Cardiac septum (tissue), 1 donor: Measurements from ENCODE around the gene ANXA11. TPM values are rescaled to one million over a fixed set of nuclear protein-coding genes. Genes with fewer than 3 reads are reported as not detected.

Experiments
- DNase-seq: peaks from one replicate; pipeline ENCODE4 v3.0.0-alpha.2; 2020; ENCODE audit warnings: low spot score
- intact Hi-C: fragments of 100-400 bp; cut with DNase I; formaldehyde crosslinking; loops from one replicate; pipeline ENCODE4 v1.14.0; 2022
- total RNA-seq: library from RNA; stranded (reverse); fragmentation: NEBNext Ultra II Directional; extraction: Animal tissue kit (Norgen Biotek cat#: 25700); gene quantifications from one replicate; pipeline ENCODE4 v1.2.1, GENCODE V29; 2021
- donor health status: DM: no; HTN: no; CAD: no.

Gene ANXA11
- total RNA-seq, 1 donor from 2014 or later = 406 TPM

DNA sequence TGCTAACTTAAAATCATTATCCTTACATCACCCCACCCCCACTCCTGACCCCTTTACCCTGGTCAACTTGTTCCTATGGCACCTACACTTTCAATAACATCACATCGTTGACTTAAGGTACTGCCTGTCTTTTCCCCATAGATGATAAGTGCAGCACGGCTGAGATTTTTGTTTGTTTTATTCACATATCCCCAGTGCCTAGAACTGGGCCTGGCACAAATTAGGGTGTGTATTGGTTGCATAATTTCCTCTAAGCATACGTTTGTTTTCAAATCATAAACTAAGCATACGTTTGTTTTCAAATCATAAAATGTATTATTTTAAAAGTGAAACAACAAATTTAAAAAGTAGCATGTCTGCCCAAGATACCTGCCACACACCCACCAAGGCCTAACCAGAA, 35.3 kb downstream of the ANXA11 start:
- DNase-seq = no peak
- intact Hi-C loops = no loop called here

DNA sequence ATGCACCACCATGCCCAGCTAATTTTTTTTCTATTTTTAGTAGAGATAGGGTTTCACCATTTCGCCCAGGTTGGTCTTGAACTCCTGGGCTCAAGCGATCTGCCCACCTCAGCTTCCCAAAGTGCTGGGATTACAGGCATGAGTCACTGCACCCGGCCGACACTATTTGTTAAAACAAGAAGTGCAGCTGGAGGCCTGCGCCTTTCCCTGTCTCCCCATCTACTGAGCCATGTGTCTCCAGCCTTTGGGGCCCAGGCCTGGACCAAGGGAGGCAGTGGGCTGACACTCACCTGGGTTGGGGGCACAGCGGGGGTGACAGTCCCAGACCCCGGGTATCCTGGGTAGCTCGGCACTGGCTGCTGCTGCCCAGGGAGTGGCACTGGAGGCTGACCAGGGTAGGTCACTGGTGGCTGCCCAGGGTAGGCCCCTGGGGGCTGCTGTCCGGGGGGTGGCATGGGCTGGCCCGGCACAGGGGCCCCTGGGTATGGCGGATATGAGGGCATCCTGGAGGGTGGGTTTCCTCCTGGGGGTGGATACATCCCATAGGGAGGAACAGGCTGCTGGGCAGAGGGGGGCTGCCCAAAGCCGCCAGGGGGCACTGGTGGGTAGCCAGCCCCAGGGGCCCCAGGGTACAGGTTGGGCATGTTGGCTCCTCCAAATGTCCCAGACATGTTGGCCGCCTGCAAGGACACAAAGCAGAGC, 36.5 kb downstream of the ANXA11 start:
- intact Hi-C loops = no loop called here
- no peak for DNase-seq

DNA sequence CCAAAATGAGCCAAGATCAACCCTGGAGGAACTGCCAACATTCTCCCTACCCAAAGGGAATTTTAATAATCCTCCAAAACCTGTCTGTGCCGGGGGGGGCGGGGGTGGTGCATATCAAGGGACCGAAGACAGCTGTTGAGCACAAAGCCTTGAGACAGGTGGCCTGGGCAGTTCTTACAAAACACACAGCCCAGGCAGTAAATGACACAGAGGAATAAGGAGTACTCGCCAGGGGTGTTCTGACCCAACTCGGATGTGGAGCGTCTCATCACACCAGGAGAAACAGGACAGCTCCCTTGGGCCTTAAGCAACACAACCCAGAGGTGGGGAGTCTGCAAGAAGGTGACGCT, 37.2 kb downstream of the ANXA11 start:
- intact Hi-C loops = no loop called here
- no peak for DNase-seq

DNA sequence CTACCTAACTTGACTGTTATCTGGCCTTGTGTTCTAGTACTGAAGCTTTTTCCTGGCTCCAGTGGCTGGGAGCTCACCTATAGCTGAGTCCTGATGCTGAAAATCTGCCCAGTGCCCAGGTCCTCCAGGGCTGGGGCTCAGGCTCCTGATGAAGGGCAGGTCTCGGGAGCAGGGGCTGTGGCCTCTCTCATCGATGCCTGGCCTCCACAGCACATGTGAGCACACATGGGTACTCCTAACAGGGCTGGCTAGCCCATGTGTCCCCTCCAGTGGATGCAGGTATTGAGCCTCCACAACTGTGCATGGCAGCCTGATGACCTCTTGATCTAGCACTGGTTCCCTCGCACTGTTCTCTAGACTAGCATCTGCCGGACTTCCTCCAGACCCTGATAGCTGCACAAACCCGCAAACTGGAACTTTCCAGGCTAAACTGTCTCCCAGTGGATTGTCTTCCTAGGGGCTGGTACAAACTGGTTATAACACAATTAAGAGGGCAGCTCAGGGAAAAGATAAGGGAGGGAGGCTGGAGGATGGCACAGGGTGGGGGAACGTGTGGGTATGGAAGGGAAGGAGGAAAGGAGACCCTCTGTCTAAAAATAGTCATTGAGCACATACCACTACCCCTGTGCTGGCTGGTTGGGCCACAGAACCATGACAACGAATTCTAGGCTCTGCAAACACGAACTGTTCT, 37.7 kb downstream of the ANXA11 start:
- no peak for DNase-seq
- intact Hi-C loops = no loop called here

DNA sequence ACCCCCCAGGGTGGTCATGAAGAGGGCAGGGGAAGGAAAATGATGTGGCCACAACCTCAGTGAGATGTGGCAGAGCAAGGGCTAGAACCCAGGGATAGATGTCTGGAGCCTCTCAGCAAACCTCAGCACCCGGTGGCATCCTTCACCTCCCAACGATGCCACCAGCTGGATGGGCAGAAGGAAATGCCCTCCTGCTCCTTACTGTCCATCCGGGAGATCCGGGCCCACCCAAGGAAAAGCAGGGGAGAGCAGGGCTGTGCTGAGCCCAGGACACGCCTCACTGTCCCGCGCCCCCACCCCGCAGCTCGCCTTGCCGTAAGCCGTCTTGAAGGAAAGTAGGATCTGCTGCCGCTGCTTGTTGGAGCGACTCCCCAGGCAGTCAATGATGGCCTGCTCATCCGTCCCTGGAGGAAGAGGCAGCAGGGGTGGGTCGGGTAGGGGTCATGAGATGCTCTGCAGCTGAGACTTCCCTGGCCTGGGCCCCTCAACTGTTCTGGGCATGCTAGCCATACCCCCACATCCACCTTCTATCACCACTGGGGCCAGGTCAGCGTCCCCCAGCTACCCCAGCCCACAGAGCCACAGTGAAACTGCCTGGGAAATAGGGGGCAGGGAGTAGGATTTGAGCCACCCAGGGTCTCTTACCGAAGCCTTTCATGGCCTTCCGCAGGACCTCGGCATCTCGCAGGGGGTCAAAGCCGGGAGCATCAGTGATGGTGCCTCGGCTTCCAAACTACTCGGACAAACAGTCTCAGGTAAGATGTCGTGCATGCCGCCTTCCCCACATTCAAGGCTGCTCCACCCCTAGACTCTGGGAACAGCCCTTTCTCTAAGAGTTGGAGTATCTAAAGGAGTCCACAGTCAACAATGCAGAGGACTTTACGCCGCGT, 38.5 kb downstream of the ANXA11 start:
- no peak for DNase-seq
- intact Hi-C loops = no loop called here

DNA sequence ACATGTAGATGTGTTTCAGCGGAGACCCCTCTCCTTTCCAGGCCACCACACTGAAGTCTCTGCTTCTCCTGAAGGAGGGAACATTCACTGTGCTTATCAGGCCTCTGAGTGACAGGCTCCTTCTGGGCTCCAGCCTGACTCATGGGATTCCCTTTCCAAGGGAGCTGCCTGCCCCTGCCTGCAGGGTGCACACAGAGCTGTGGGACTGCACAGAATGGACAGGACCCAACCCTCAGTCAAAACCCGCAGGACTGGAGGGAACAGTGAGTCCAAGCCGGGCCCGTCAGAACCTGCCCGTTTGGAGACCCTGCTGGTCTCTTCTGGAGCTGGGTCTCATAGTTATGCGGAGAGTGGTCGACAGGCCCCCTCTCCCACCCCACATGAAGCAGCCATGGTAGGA, 40.2 kb downstream of the ANXA11 start:
- intact Hi-C loops = no loop called here
- no peak for DNase-seq

DNA sequence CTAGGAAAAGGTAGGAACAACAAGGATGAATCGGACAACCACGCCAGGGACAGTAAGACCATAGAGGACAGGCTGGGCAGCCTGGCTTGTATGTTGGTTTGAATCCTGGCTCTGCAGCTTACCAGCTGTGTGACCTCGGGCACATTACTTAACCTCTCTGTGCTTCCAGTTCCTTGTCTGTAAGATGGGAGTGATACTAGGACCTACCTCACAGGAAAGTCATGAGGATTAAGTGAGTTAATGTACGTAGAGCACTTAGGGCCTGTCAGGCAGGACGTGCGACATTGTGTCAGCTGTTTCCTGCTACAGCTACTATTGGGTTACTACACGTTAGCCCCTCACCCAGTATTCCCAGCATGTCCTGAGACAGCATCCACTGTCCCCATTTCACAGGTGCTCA, 40.7 kb downstream of the ANXA11 start:
- DNase-seq = no peak
- intact Hi-C loops = no loop called here

DNA sequence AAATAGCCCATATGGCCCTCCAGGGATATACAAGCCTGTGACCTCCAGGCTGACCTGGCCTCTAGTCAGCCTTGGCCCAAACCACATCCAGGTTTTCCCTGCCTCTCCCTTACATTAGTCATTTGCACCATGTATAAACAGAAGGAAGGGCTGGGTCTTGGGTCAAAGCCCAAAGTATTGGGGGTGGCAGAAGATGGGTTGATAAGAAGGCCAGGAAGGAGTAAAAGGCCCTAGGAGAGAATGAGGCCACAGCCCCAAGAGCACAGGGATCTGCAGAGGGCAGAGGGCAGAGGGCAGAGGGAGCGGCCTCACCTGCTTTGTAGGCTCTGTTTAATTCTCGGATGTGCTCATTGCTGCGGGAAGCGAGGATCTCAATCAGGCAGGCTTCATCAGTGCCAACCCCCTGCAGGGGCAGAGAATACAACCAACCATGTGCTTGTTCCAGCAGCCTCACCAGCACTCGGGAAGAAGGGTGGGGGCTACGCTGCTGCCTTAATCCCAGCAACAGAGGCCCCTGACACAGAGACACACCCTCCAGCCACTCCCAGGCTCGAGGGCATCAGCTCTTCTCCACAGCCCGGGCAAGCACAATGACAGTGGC, 41.5 kb downstream of the ANXA11 start:
- intact Hi-C loops = no loop called here
- no peak for DNase-seq

DNA sequence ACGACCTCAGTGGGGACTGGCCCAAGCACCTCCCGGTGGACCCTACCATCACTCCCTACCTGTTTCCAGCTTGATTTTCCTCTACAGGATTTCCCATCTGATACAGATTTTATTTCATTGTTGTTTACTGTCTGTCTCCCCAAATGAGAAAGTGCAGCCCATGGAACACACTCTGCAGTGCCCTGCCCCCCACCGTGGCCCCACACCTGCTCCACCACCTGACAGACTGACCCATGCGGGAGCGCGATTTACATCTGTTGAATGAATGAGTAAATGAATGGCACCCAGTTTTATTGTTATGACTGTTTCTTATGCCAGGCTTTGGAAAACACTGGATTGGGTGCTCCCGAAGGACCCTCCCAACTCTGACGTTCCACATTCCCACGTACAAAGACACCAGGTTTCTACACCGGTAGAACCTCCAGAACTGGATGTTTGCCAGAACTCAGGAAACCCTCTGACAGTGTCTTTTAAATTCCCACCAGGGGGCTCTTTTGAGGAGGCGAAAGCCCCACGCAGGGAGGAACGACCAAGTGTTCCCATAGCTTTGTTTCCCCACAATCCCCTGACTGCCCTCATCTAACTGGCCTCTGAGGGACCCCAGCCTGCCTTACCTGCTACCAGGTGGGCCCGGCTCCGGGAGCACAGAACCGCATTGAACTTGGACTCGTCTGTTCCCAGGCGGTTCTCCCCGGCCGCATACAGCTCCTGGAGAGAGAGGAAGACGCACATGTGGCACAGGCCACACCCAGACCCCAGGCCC, 43.8 kb downstream of the ANXA11 start:
- intact Hi-C loops = no loop called here
- no peak for DNase-seq

DNA sequence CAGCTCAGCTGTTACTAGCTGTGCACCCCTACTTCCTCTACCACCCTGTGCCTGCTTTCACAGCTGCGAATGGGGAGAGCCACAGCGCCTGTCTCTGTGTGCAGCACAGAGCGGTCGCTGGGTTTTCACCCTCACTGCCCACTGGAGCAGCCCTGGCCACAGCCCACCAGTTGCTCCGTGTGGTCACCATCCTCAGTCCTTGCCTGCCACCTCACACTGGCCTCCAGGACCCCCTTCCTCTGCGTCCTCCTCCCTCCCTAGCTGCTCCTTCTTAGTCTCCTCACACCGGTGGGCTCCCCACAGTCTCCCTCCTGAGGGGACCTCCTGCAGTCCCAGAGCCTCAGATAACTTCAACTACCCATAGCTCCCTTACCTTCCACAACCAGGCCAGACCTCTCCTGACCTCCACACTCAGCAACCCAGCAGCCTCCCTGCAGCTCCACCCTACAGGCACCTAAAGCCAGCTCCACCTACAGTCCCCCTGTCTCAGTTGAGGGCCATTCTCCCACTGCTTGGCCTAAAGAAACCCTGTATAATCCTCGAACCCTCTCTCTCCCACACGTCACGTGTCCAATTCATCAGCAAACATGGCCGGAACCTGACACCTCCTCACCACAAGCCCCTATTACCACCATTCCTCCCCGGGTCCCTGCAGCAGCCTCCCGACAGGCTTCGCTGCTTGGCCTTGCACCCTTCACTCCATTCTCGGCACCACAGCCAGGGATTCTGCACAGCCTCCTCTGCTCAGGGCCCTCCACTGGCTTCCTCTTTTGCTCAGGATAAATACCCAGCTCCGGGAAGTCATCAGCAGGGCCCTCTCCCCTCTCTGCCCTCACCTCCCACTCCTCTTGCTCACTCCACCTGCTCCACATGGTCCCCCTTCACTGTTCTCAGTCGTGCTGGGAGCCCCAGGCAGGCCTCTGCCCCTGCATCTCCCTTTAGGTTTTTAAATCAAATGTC, 44.7 kb downstream of the ANXA11 start:
- intact Hi-C loops = no loop called here
- no peak for DNase-seq

DNA sequence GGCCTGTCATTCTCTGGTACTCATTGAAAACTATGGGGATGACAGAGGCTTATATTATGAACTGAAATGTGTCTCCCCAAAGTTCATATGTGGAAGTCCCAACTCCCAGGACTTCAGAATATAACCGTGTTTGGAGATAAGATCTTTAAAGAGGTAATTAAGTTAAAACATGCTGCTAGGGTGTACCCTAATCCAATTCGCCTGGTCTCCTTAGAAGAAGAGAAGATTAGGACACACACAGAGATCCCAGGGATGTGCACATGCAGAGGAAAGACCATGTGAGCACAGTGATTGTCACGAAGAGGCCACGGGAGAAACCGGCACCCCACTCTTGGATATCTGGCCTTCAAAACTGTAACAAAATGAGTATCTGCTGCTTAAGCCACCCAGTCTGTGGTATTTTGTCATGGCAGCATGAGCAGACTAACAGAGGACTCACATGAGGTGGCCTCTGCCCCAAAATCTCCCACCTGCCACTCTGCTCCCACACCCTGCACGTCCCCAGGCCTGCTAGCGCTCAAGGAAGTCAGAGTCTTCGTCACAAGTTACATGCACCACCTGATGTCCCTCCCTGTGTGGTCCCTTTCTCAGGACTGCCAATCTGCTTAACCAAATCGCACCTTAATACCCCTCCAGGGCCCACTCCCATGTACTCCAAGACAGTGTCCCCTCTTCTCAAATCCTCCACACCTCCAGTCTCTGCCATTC, 46.0 kb downstream of the ANXA11 start:
- intact Hi-C loops = no loop called here
- no peak for DNase-seq

DNA sequence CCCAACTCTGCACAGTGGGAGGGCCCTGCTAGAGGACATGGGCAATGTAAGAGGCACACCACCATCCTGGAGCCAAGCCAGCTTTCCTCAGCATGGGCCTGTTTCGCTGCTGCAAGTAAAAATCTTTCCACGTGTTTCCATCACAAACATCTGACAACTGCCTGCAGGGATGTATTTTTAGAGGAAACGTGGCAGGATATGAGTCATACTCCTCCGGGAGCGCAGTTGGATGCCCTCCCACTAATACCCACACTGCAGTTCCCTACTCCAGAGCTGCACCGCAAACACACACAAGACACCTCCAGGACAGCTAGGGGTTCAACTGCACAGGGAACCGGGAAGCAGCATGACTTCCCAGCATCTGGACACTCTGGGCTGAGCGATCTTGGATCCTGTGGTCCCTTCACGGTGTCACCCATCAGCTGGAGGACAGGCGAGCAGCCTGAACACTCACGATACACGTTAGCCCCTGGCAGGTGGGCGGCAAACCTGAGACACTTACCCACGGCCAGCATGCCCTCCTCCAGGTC, 46.7 kb downstream of the ANXA11 start:
- DNase-seq = peak; percentile 92
- intact Hi-C loops = loop anchor here (1.0 kb wide), 1 partner anchor 47 kb away; the partner anchor contains the start of gene ANXA11

DNA sequence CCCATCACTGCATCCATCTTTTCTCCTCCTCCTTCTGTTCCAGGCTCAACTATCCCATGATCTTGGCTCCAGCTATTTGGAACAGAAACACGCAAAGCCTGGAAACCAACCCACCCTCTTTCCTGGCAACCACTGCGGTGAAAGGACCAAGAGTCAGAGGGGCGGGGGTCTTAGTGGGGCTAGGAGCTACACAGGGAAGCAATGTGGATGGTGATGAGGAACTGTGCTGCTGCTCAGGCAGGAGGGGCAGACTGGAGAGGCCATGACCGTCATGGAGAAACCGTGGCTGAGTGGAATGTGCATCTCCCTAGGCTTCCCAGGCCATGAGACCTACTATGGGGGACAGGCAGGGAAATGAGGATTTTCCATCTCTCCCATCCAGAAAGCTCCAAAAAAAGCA, 47.2 kb downstream of the ANXA11 start:
- no peak for DNase-seq
- intact Hi-C loops = loop anchor here (1.0 kb wide), 1 partner anchor 47 kb away; the partner anchor contains the start of gene ANXA11

DNA sequence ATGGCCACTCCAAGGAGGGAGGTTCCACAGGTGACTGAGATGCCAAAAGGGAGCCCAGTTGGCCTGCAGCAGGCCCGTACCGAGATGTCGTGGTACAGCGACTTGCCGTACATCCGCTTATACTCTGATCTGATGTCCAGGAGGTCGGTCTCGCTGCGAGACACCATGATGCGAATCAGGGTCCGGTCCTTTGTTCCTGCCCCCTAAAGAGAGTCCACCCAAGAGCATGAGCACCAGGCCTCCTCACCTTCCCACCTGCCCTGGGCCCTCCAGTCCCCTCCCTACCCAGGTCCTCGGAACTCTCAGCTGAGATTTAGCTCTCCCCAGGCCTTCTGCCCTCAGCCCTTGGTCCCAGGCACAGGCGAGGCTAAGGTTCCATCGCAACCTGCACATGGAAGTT, 47.8 kb downstream of the ANXA11 start:
- DNase-seq = no peak
- intact Hi-C loops = no loop called here

DNA sequence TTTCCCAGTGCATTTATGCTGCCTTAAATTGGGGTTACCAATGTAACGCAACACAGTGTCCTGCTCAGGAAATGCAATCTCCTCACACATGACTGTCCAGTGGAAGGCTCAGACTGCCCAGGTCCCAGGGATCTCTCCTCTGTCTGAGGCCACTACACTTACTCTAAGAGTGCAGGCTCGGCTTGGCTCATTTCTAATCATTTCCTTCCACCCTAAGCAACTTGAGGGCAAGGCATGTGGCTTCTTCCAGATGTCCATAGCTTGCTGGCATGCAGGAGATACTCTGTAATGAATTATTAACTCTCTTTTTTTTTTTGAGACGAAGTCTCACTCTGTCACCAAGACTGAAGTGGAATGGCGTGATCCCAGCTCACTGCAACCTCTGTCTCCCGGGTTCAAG, 49.1 kb downstream of the ANXA11 start:
- no peak for DNase-seq
- intact Hi-C loops = no loop called here

DNA sequence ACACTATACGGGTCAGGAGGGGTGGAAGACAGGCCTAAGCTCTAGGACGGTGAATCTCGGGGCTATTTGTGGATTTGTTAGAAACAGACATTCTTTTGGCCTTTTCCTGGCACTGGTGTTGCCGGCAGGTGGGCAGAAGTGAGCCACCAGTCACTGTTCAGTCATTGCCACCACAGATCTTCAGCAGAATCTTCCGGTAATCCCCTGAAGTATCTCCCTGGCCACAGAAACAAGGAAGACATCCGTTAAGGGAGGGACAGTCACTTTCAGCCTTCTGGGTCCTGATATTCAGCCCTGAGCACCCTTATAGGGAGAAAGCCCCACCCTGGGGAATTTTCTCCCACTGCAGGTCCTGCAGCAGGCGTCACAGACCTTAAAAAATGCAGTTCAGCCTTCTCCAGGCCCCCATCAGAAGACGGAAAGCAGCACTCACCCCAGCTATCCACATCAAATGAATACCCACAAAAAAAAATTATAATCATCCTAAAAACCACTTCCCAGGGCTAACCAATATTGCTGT, 49.6 kb downstream of the ANXA11 start:
- intact Hi-C loops = no loop called here
- DNase-seq = no peak

DNA sequence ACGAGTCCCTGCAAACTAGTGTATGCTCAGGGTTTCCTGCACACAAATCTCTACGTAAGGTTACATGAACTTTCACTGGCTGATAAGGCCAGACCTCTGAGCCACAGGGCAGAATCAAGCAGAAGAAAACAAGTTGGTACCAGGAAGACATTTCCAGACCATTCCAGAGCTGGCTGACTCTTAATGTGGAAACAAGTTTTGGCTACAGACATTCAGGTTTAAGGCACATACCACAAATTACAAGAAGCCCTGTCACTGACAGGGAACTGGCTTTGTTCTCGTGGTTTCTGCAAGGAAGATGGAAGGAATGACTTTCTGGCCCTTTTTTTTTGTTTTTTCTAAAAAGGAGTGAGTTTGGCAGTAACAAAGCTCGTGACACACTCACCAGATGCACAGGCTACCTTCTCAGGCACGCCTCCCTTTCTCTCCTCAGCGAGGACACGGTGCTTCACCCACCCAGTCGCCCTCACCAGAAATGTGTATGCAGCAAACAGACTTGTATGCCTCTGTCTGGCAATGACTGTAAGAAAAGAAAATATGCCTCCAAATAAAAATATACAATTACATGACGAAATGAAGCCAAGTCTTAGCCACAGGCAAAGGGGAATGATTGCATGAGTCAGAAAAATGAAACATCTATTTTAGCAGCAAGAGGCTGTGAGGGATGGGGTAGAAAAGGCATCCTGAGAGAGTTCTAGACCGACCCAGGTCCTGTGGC, 50.2 kb downstream of the ANXA11 start:
- intact Hi-C loops = no loop called here
- no peak for DNase-seq
